ENCODE results near the gene PKM. TPM values are rescaled to one million over a fixed set of nuclear protein-coding genes. Genes with fewer than 3 reads are reported as not detected.
A peak's percentile ranks its signal among the peaks of the same experiment; 100 is the strongest.

PKM gene
- polyA plus RNA-seq, 1 experiment = 2,533 TPM

GRCh38 chr15:72272997-72273352 is 42.0 kb upstream of the PKM start:
- POLR2A ChIA-PET = no interaction called here
- no peak for TF ChIP-seq CTCF (IDR thresholded peaks at IDR 0.05; ENCODE audit: insufficient read depth, low read depth, low read length)

DNA sequence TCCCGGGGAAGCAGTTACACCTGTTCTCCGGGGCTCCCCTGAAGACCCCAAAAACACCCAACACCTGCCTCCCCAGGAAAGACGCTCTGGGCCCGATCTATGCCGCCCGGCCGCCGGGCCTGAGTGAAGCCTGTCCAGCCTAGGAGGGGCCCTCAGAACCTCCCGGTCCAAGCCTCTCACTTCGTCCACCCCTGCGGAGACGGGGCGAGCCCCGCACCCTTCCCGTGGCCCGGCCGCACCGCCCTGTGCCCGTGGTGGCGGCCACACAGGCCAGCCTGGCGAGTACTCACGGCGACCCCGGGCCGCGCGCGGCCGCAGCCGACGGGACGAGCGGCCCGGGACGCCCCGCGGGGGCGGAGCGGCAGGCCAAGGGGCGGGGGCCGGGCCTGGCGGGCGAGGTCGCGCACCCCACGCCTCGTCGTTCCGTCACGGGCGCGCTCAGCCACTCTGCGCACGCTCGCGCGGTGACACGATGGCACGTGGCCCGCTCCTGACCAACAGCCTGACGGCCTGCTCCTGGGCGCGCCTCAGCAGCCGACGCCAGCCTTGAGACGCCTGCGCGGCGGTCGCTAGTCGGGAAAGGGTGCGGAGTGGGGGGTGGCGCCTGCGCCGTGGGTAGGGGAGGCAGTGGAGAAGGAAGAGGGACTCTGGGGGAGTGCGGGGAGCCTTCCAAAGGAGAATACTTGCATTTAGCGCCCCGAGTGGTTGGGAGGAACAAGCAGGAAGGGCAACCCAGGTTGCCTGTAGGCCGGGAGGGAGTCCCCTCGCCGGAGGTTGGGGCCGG is 41.4 kb upstream of the PKM start, which contains the start of gene PARP6:
Gene PARP6, minus strand, starts transcription at position 342 of the 784 bp plus-strand sequence. CDS start 5,077 bp downstream, outside the sequence.
- CTCF ChIA-PET = interaction anchor here (0.6 to 2.8 kb wide), 5 partner anchors 13 to 116 kb away, joined by 3 to 16 read pairs (median 6); no protein-coding TSS in a partner anchor
- TF ChIP-seq CTCF (IDR thresholded peaks at IDR 0.05; ENCODE audit: insufficient read depth, low read depth, low read length) = peak; percentile 69
- peak; percentile 93 for DNase-seq (ENCODE audit: low read depth)
- H3K36me3 ChIP-seq (ENCODE audit: control insufficient read depth, insufficient read depth, low read length) = no peaks in the 10 kb centered on the region; the same call in 1 of the 2 replicates
- POLR2A ChIA-PET = no interaction called here
- peak within 1 kb of the TSS; percentile 88 for H3K4me3 ChIP-seq (ENCODE audit: low read depth, low read length)
- no peaks in the 10 kb centered on the region for H3K27me3 ChIP-seq (ENCODE audit: control insufficient read depth, insufficient read depth, low read length)

More at GRCh38 chr15:72272997-72273352, 42.0 kb upstream of the PKM start:
- no peaks in the 10 kb centered on the region for H3K27me3 ChIP-seq (ENCODE audit: control insufficient read depth, insufficient read depth, low read length)
- no peaks in the 10 kb centered on the region for H3K36me3 ChIP-seq (ENCODE audit: control insufficient read depth, insufficient read depth, low read length)
- H3K4me3 ChIP-seq (ENCODE audit: low read depth, low read length) = peak overlapping the region; percentile 88
- no peak for DNase-seq (ENCODE audit: low read depth)
- CTCF ChIA-PET = interaction anchor here (0.6 to 2.8 kb wide), 5 partner anchors 12 to 88 kb away, joined by 4 to 16 read pairs (median 6); no protein-coding TSS in a partner anchor

GRCh38 chr15:72271895-72272212 is 40.9 kb upstream of the PKM start:
- H3K4me3 ChIP-seq (ENCODE audit: low read depth, low read length) = peak overlapping the region; percentile 88
- POLR2A ChIA-PET = no interaction called here
- CTCF ChIA-PET = interaction anchor here (1.0 kb wide), 1 partner anchor 115 kb away, joined by 3 read pairs; no protein-coding TSS in a partner anchor

GRCh38 chr15:72271221-72271620 is 40.2 kb upstream of the PKM start:
- no peaks in the 10 kb centered on the region for H3K27me3 ChIP-seq (ENCODE audit: control insufficient read depth, insufficient read depth, low read length)
- CTCF ChIA-PET = interaction anchor here (1.0 kb wide), 1 partner anchor 115 kb away, joined by 3 read pairs; no protein-coding TSS in a partner anchor
- POLR2A ChIA-PET = no interaction called here

More at GRCh38 chr15:72271895-72272212, 40.9 kb upstream of the PKM start:
- no peak for TF ChIP-seq CTCF (IDR thresholded peaks at IDR 0.05; ENCODE audit: insufficient read depth, low read depth, low read length)
- Histone ChIP-seq H3K27me3 (ENCODE audit: control insufficient read depth, insufficient read depth, low read length) (no peaks in the 10 kb centered on the region), H3K36me3 (ENCODE audit: control insufficient read depth, insufficient read depth, low read length) (peaks cover 2% of the 10 kb centered on the region; the same call in 1 of the 2 replicates)
- no peak for DNase-seq (ENCODE audit: low read depth)

More at GRCh38 chr15:72271221-72271620, 40.2 kb upstream of the PKM start:
- DNase-seq (ENCODE audit: low read depth) = no peak
- TF ChIP-seq CTCF (IDR thresholded peaks at IDR 0.05; ENCODE audit: insufficient read depth, low read depth, low read length) = no peak
- peaks cover 4% of the 10 kb centered on the region; the same call in 1 of the 2 replicates for H3K36me3 ChIP-seq (ENCODE audit: control insufficient read depth, insufficient read depth, low read length)
- peak overlapping the region; percentile 88 for H3K4me3 ChIP-seq (ENCODE audit: low read depth, low read length)

Data from BJ (cell line).